ENCODE measurements around the gene TRERF1. TPM values are rescaled to one million over a fixed set of nuclear protein-coding genes. Genes with fewer than 3 reads are reported as not detected.

Gene TRERF1
- total RNA-seq, 1 experiment from 2014 or later: 14.5 TPM

- H3K36me3 ChIP-seq (ENCODE audit: low read depth): no peaks in the 10 kb centered on the region
- no TSS peak for BruUV-seq (replicated peaks)
- H3K27ac ChIP-seq: peak overlapping the region; percentile 86
- H3K4me2 ChIP-seq: peak overlapping the region; percentile 75
- H4K20me1 ChIP-seq (ENCODE audit: insufficient read depth): no peaks in the 10 kb centered on the region
- H3K4me3 ChIP-seq: no peak overlapping the region
- TF ChIP-seq EZH2 (IDR thresholded peaks at IDR 0.05; ENCODE audit: low read depth): no peak
- TF ChIP-seq CTCF (conservative IDR thresholded peaks at IDR 0.05): no peak
- DNase-seq: peak; percentile 64 to 87
- peaks cover 58% of the 10 kb centered on the region for H3K4me1 ChIP-seq (replicated peaks; ENCODE audit: insufficient read depth)
- ChIA-PET CTCF (interaction anchor here (0.6 kb wide), 1 partner anchor 85 kb away, joined by 5 read pairs; no protein-coding TSS in a partner anchor), POLR2A (ENCODE audit: unreplicated experiment) (interaction anchor here (0.5 to 0.6 kb wide), 6 partner anchors 13 to 1078 kb away, joined by 3 to 13 read pairs (median 4); partner anchors contain the start of gene ZNF318)
- no peaks in the 10 kb centered on the region for H3K27me3 ChIP-seq (ENCODE audit: insufficient read depth, low read depth)
- intact Hi-C loops (cut with micrococcal nuclease; ENCODE audit: unreplicated experiment): loop anchor here (1.0 to 5.0 kb wide), 4 partner anchors 48 to 144 kb away; partner anchors contain the start of gene TRERF1
- no peaks in the 10 kb centered on the region for H3K9me3 ChIP-seq (ENCODE audit: insufficient read depth, low read depth)
- H3F3A ChIP-seq (ENCODE audit: insufficient read depth, low read depth): peaks cover 32% of the 10 kb centered on the region
- H3K79me2 ChIP-seq (ENCODE audit: low read depth): peaks cover 72% of the 10 kb centered on the region
- no peak overlapping the region for H2AFZ ChIP-seq
- no peaks in the 10 kb centered on the region for H3K9me2 ChIP-seq (ENCODE audit: insufficient read depth)
These were observed 48.3 kb downstream of the TRERF1 start for GRCh38 chr6:42403421-42403820.

GRCh38 chr6:42402184-42402583 lies 49.5 kb downstream of the TRERF1 start:
- Histone ChIP-seq H3K4me1 (replicated peaks; ENCODE audit: insufficient read depth) (peaks cover 52% of the 10 kb centered on the region), H3K27ac (no peak overlapping the region), H3K79me2 (ENCODE audit: low read depth) (peaks cover 76% of the 10 kb centered on the region), H3K4me2 (peak overlapping the region; percentile 75; the same call in 1 of the 2 replicates), H3K27me3 (ENCODE audit: insufficient read depth, low read depth) (no peaks in the 10 kb centered on the region), H3F3A (ENCODE audit: insufficient read depth, low read depth) (peaks cover 32% of the 10 kb centered on the region), H3K9me2 (ENCODE audit: insufficient read depth) (no peaks in the 10 kb centered on the region), H3K36me3 (ENCODE audit: low read depth) (no peaks in the 10 kb centered on the region), H4K20me1 (ENCODE audit: insufficient read depth) (no peaks in the 10 kb centered on the region), H2AFZ (no peak overlapping the region), H3K4me3 (no peak overlapping the region), H3K9me3 (ENCODE audit: insufficient read depth, low read depth) (no peaks in the 10 kb centered on the region)
- ChIA-PET CTCF (interaction anchor here (0.6 kb wide), 1 partner anchor 246 kb away, joined by 4 read pairs; no protein-coding TSS in a partner anchor), POLR2A (ENCODE audit: unreplicated experiment) (interaction anchor here (0.6 kb wide), 1 partner anchor 28 kb away, joined by 3 read pairs; no protein-coding TSS in a partner anchor)
- TF ChIP-seq CTCF (conservative IDR thresholded peaks at IDR 0.05): no peak
- TF ChIP-seq EZH2 (IDR thresholded peaks at IDR 0.05; ENCODE audit: low read depth): no peak
- peak; percentile 6 to 45 for DNase-seq
- BruUV-seq (replicated peaks): no TSS peak
- intact Hi-C loops (cut with micrococcal nuclease; ENCODE audit: unreplicated experiment): loop anchor here (2.0 to 5.0 kb wide), 3 partner anchors 63 to 145 kb away; no protein-coding TSS in a partner anchor

- intact Hi-C loops (cut with micrococcal nuclease; ENCODE audit: unreplicated experiment): loop anchor here (5.0 kb wide), 2 partner anchors 109 to 146 kb away; no protein-coding TSS in a partner anchor
- no peak for TF ChIP-seq EZH2 (IDR thresholded peaks at IDR 0.05; ENCODE audit: low read depth)
- Histone ChIP-seq H3K4me2 (no peak overlapping the region), H2AFZ (no peak overlapping the region), H3K4me3 (no peak overlapping the region), H3K36me3 (ENCODE audit: low read depth) (no peaks in the 10 kb centered on the region), H3K79me2 (ENCODE audit: low read depth) (peaks cover 70% of the 10 kb centered on the region), H4K20me1 (ENCODE audit: insufficient read depth) (no peaks in the 10 kb centered on the region), H3K9me3 (ENCODE audit: insufficient read depth, low read depth) (no peaks in the 10 kb centered on the region), H3K27ac (no peak overlapping the region), H3F3A (ENCODE audit: insufficient read depth, low read depth) (peaks cover 32% of the 10 kb centered on the region), H3K4me1 (replicated peaks; ENCODE audit: insufficient read depth) (peaks cover 46% of the 10 kb centered on the region), H3K27me3 (ENCODE audit: insufficient read depth, low read depth) (no peaks in the 10 kb centered on the region), H3K9me2 (ENCODE audit: insufficient read depth) (no peaks in the 10 kb centered on the region)
- POLR2A ChIA-PET (ENCODE audit: unreplicated experiment): interaction anchor here (0.6 kb wide), 1 partner anchor 27 kb away, joined by 3 read pairs; no protein-coding TSS in a partner anchor
- CTCF ChIA-PET: no interaction called here
- no TSS peak for BruUV-seq (replicated peaks)
- DNase-seq: no peak
These were observed 50.1 kb downstream of the TRERF1 start for GRCh38 chr6:42401613-42401951.
